GM23338 (cell line): Measurements from ENCODE around the gene ASPSCR1. TPM values are rescaled to one million over a fixed set of nuclear protein-coding genes. Genes with fewer than 3 reads are reported as not detected.

Experiments
- ATAC-seq: fragments of 200-7000 bp; cut with Tn5 transposase; 3 replicates; pipeline ENCODE4 v1.9.1; 2020
- DNase-seq: peaks from one replicate; pipeline ENCODE4 v3.0.0-alpha.2; 2015; ENCODE audit warnings: low spot score
- H2AFZ ChIP-seq: fragments of 200-600 bp; sonication (generic); 2 replicates; pipeline ENCODE4 v1.8.0; 2016; ENCODE audit warnings: antibody characterized with exemption, mild to moderate bottlenecking, moderate library complexity
- H3F3A ChIP-seq: fragments of 200-600 bp; sonication (generic); replicated peaks from 2 replicates; pipeline ENCODE4 v1.8.0; 2017; ENCODE audit warnings: antibody characterized with exemption, mixed run types, low read depth
- H3K27ac ChIP-seq: fragments of 200-600 bp; sonication (generic); 2 replicates; pipeline ENCODE4 v1.6.1; 2016; ENCODE audit warnings: low read depth
- H3K27me3 ChIP-seq: fragments of 200-600 bp; sonication (generic); 2 replicates; pipeline ENCODE4 v1.8.0; 2016; ENCODE audit warnings: mild to moderate bottlenecking, mixed run types, moderate library complexity; ENCODE audit not compliant: insufficient read depth
- H3K36me3 ChIP-seq: fragments of 200-600 bp; sonication (generic); 2 replicates; pipeline ENCODE4 v1.8.0; 2016; ENCODE audit warnings: mild to moderate bottlenecking; ENCODE audit not compliant: insufficient read depth
- H3K4me1 ChIP-seq: fragments of 200-600 bp; sonication (generic); 2 replicates; pipeline ENCODE4 v1.8.0; 2016; ENCODE audit warnings: mild to moderate bottlenecking, moderate library complexity; ENCODE audit not compliant: insufficient read depth
- H3K4me2 ChIP-seq: fragments of 200-600 bp; sonication (generic); 2 replicates; pipeline ENCODE4 v1.7.1; 2017; ENCODE audit warnings: mixed run types
- H3K4me3 ChIP-seq: fragments of 200-600 bp; sonication (generic); 2 replicates; pipeline ENCODE4 v1.6.1; 2016; ENCODE audit warnings: mixed run types
- H3K79me2 ChIP-seq: fragments of 200-600 bp; sonication (generic); replicated peaks from 2 replicates; pipeline ENCODE4 v1.8.0; 2017; ENCODE audit warnings: mild to moderate bottlenecking; ENCODE audit not compliant: insufficient read depth
- H3K9me2 ChIP-seq: fragments of 200-600 bp; sonication (generic); 2 replicates; pipeline ENCODE4 v1.8.0; 2017; ENCODE audit not compliant: insufficient read depth
- H4K20me1 ChIP-seq: fragments of 200-600 bp; sonication (generic); replicated peaks from 2 replicates; pipeline ENCODE4 v1.8.0; 2017; ENCODE audit warnings: mild to moderate bottlenecking; ENCODE audit not compliant: insufficient read depth
- H3K27ac Mint-ChIP-seq: 2 replicates; pipeline ENCODE4 v1.8.0; 2020; ENCODE audit warnings: inconsistent platforms, mild to moderate bottlenecking, moderate library complexity, mixed read lengths
- H3K27me3 Mint-ChIP-seq: 3 replicates; pipeline ENCODE4 v1.8.0; 2022; ENCODE audit warnings: low read depth, mild to moderate bottlenecking, moderate library complexity, mixed read lengths, inconsistent platforms; ENCODE audit not compliant: insufficient read depth, poor library complexity
- H3K36me3 Mint-ChIP-seq: 3 replicates; pipeline ENCODE4 v1.8.0; 2021; ENCODE audit warnings: low read depth, mild to moderate bottlenecking, inconsistent platforms, moderate library complexity, mixed read lengths
- H3K4me1 Mint-ChIP-seq: 3 replicates; pipeline ENCODE4 v1.8.0; 2020; ENCODE audit warnings: mild to moderate bottlenecking, inconsistent platforms, mixed read lengths
- H3K4me3 Mint-ChIP-seq: 3 replicates; pipeline ENCODE4 v1.8.0; 2021; ENCODE audit warnings: moderate library complexity, mild to moderate bottlenecking, inconsistent platforms, mixed read lengths
- H3K9me3 Mint-ChIP-seq: 3 replicates; pipeline ENCODE4 v1.8.0; 2020; ENCODE audit warnings: moderate library complexity, mild to moderate bottlenecking, inconsistent platforms, mixed read lengths
- polyA plus RNA-seq: library from polyadenylated mRNA; unstranded; fragments of >200 nt; fragmentation: Nextera tagmentation; extraction: Ambion mirVana; gene quantifications from 2 replicates; pipeline ENCODE4 v1.2.1, GENCODE V29; 2016
- total RNA-seq: library from RNA; depleted of rRNA; stranded (reverse); fragments of >200 nt; shearing (Covaris generic); gene quantifications from 2 replicates; pipeline ENCODE4 v1.2.3, GENCODE V29; 2014
- TF ChIP-seq, protein P1 (sequence below): fragments of 250-450 bp; sonication (Bioruptor Pico); IDR thresholded peaks from 2 replicates; pipeline ENCODE4 v1.5.0; 2020; ENCODE audit warnings: mild to moderate bottlenecking, moderate library complexity
- TF ChIP-seq, protein P2 (sequence below), 2 experiments: fragments of 200-600 bp in 1 of 2; sonication (generic) in 1 of 2; conservative IDR thresholded peaks; 2 replicates each; pipeline versions ENCODE4 v1.5.1 to v1.6.1; 2016 to 2017; ENCODE audit warnings: antibody characterized with exemption in 2 of 2, low read depth in 2 of 2, mild to moderate bottlenecking in 2 of 2, moderate library complexity in 1 of 2

The ASPSCR1 gene
- total and polyA plus RNA-seq, 2 experiments from 2014 or later = 44.2 to 46.9 TPM

DNA sequence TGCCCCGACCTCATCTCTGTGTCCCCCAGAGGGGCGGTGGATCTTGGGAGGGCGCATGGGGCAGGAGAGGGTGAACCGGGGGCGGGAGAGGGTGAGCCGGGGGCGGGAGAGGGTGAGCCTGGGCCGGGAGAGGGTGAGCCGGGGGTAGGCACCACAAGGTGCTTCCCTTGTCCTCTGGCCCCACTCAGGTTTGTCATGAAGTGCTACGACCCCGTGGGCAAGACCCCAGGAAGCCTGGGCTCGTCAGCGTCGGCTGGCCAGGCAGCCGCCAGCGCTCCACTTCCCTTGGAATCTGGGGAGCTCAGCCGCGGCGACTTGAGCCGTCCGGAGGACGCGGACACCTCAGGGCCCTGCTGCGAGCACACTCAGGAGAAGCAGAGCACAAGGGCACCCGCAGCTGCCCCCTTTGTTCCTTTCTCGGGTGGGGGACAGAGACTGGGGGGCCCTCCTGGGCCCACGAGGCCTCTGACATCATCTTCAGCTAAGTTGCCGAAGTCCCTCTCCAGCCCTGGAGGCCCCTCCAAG, 18.9 kb downstream of the ASPSCR1 start:
- H3K4me2 ChIP-seq = no peak overlapping the region
- H3K4me3 Mint-ChIP-seq = no peak overlapping the region
- peaks cover 20% of the 10 kb centered on the region for H3K4me1 Mint-ChIP-seq
- peaks cover 10% of the 10 kb centered on the region for H3K27me3 Mint-ChIP-seq
- H3K79me2 ChIP-seq = no peaks in the 10 kb centered on the region
- H3K27me3 ChIP-seq = no peaks in the 10 kb centered on the region
- H3K9me3 Mint-ChIP-seq = no peaks in the 10 kb centered on the region
- TF ChIP-seq, protein P1, sequence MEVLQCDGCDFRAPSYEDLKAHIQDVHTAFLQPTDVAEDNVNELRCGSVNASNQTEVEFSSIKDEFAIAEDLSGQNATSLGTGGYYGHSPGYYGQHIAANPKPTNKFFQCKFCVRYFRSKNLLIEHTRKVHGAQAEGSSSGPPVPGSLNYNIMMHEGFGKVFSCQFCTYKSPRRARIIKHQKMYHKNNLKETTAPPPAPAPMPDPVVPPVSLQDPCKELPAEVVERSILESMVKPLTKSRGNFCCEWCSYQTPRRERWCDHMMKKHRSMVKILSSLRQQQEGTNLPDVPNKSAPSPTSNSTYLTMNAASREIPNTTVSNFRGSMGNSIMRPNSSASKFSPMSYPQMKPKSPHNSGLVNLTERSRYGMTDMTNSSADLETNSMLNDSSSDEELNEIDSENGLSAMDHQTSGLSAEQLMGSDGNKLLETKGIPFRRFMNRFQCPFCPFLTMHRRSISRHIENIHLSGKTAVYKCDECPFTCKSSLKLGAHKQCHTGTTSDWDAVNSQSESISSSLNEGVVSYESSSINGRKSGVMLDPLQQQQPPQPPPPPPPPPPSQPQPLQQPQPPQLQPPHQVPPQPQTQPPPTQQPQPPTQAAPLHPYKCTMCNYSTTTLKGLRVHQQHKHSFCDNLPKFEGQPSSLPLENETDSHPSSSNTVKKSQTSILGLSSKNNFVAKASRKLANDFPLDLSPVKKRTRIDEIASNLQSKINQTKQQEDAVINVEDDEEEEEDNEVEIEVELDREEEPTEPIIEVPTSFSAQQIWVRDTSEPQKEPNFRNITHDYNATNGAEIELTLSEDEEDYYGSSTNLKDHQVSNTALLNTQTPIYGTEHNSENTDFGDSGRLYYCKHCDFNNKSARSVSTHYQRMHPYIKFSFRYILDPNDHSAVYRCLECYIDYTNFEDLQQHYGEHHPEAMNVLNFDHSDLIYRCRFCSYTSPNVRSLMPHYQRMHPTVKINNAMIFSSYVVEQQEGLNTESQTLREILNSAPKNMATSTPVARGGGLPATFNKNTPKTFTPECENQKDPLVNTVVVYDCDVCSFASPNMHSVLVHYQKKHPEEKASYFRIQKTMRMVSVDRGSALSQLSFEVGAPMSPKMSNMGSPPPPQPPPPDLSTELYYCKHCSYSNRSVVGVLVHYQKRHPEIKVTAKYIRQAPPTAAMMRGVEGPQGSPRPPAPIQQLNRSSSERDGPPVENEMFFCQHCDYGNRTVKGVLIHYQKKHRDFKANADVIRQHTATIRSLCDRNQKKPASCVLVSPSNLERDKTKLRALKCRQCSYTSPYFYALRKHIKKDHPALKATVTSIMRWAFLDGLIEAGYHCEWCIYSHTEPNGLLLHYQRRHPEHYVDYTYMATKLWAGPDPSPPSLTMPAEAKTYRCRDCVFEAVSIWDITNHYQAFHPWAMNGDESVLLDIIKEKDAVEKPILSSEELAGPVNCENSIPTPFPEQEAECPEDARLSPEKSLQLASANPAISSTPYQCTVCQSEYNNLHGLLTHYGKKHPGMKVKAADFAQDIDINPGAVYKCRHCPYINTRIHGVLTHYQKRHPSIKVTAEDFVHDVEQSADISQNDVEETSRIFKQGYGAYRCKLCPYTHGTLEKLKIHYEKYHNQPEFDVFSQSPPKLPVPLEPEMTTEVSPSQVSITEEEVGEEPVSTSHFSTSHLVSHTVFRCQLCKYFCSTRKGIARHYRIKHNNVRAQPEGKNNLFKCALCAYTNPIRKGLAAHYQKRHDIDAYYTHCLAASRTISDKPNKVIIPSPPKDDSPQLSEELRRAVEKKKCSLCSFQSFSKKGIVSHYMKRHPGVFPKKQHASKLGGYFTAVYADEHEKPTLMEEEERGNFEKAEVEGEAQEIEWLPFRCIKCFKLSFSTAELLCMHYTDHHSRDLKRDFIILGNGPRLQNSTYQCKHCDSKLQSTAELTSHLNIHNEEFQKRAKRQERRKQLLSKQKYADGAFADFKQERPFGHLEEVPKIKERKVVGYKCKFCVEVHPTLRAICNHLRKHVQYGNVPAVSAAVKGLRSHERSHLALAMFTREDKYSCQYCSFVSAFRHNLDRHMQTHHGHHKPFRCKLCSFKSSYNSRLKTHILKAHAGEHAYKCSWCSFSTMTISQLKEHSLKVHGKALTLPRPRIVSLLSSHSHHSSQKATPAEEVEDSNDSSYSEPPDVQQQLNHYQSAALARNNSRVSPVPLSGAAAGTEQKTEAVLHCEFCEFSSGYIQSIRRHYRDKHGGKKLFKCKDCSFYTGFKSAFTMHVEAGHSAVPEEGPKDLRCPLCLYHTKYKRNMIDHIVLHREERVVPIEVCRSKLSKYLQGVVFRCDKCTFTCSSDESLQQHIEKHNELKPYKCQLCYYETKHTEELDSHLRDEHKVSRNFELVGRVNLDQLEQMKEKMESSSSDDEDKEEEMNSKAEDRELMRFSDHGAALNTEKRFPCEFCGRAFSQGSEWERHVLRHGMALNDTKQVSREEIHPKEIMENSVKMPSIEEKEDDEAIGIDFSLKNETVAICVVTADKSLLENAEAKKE (CRISPR knock-in tag) = no peak
- TF ChIP-seq, protein P2, sequence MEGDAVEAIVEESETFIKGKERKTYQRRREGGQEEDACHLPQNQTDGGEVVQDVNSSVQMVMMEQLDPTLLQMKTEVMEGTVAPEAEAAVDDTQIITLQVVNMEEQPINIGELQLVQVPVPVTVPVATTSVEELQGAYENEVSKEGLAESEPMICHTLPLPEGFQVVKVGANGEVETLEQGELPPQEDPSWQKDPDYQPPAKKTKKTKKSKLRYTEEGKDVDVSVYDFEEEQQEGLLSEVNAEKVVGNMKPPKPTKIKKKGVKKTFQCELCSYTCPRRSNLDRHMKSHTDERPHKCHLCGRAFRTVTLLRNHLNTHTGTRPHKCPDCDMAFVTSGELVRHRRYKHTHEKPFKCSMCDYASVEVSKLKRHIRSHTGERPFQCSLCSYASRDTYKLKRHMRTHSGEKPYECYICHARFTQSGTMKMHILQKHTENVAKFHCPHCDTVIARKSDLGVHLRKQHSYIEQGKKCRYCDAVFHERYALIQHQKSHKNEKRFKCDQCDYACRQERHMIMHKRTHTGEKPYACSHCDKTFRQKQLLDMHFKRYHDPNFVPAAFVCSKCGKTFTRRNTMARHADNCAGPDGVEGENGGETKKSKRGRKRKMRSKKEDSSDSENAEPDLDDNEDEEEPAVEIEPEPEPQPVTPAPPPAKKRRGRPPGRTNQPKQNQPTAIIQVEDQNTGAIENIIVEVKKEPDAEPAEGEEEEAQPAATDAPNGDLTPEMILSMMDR (conservative IDR thresholded peaks at IDR 0.05; ENCODE audit: low read depth in 2 of 2) = no peak
- ATAC-seq (no peak), DNase-seq (no peak)
- no peak overlapping the region for H3K27ac Mint-ChIP-seq
- H3F3A ChIP-seq = no peaks in the 10 kb centered on the region
- H3K4me3 ChIP-seq = no peak overlapping the region
- H3K36me3 Mint-ChIP-seq = peaks cover 6% of the 10 kb centered on the region; the same call in 1 of the 3 replicates
- no peak overlapping the region for H2AFZ ChIP-seq
- H3K27ac ChIP-seq = no peak overlapping the region
- peaks cover 8% of the 10 kb centered on the region; the same call in 1 of the 2 replicates for H4K20me1 ChIP-seq
- H3K9me2 ChIP-seq = no peaks in the 10 kb centered on the region
- H3K36me3 ChIP-seq = no peaks in the 10 kb centered on the region
- H3K4me1 ChIP-seq = peaks cover 11% of the 10 kb centered on the region; the same call in 1 of the 2 replicates
